GM12873 (cell line): ENCODE results near the gene RER1.

ENCODE experiments used
- TF ChIP-seq, protein P1 (sequence below): IDR thresholded peaks from 2 replicates; pipeline ENCODE4 v1.5.1; 2012; ENCODE audit warnings: low read depth, mild to moderate bottlenecking, moderate library complexity, low read length, control low read depth; ENCODE audit not compliant: insufficient read depth; ENCODE audit errors: missing control alignments

Gene RER1

GRCh38 chr1:2346691-2347408, 44.8 kb upstream of the RER1 start:
- TF ChIP-seq, protein P1, sequence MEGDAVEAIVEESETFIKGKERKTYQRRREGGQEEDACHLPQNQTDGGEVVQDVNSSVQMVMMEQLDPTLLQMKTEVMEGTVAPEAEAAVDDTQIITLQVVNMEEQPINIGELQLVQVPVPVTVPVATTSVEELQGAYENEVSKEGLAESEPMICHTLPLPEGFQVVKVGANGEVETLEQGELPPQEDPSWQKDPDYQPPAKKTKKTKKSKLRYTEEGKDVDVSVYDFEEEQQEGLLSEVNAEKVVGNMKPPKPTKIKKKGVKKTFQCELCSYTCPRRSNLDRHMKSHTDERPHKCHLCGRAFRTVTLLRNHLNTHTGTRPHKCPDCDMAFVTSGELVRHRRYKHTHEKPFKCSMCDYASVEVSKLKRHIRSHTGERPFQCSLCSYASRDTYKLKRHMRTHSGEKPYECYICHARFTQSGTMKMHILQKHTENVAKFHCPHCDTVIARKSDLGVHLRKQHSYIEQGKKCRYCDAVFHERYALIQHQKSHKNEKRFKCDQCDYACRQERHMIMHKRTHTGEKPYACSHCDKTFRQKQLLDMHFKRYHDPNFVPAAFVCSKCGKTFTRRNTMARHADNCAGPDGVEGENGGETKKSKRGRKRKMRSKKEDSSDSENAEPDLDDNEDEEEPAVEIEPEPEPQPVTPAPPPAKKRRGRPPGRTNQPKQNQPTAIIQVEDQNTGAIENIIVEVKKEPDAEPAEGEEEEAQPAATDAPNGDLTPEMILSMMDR = no peak

DNA sequence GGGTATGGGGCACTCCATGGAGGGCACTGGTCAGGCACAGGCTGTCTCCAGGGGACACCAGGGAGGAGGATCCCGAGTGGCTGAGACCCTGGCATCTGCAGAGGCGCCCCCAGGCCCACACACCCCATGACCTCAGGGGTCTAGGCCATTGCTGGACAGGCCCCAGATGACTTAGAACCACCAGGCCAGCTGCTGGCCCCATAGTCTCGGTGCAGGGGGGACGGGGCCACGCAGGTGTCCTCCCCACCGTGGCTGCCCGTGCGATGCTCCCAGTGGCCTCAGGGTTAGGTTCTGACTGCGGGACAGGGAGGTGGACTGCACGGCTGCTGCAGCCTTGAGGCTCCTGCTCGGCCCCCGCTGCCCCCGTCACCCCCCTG, 44.2 kb upstream of the RER1 start:
- TF ChIP-seq, protein P1 = no peak

- TF ChIP-seq, protein P1 = no peak
These were observed 43.7 kb upstream of the RER1 start for GRCh38 chr1:2347896-2348295.

DNA sequence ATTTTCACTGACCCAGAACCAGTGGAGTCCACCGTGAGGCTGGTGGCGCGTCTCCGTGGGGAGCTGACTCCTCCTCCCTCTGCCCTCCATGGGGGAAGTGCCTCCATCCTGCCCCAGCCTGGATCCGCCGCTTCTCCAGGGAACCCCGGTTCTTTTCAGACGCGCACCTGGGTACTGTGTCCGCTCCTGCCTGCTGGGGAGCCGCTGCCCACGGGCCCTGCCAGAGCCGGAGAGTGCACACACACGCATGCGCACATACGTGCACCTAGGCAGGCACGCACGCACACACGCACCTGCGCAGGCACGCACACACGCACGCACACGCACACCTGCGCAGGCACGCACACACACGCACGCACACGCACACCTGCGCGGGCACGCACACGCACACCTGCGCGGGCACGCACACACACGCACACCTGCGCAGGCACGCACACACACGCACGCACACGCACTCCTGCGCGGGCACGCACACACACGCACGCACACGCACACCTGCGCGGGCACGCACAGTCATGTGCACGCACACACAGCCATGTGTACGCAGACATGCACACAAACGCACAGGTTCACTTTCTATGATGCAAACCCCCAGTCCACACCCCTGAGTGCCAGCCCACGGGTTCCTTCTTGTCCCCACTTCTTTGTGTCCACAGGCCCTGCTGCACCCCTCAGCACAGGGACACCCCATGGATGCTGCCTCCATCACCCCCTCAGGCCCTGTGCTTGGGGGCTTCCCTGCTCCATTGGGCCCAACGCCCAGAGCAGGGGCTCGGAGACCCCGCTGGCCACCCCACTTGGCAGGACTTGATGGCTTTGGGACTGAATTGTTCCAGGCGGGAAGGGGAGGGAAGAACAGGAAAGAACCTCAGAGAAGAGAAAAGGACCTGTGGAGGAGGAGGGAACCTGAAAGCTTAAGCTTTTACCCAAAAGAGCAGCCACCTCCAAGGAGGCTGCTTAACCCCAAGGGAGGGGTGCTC, 43.0 kb upstream of the RER1 start:
- TF ChIP-seq, protein P1 = no peak

DNA sequence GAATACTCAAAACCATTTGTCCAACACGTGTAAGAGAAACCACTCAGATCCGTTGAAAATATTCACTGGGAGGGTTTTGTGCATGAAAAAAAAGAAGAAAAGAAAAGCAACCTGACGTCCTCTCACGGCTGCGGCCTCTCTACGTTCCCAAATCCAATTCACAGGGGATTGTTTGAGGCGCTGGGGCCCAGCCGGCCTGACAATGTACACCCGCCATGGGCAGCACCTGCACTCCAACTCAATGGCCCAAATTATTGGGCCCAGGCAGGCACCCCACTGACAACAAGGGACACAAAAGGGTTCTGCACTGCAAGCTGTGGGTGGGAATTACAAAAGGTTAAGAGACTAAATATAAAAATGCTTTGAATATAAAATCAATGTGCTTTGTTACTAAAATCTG, 41.8 kb upstream of the RER1 start:
- TF ChIP-seq, protein P1 = no peak

GRCh38 chr1:2350501-2350900, 41.1 kb upstream of the RER1 start:
- TF ChIP-seq, protein P1 = no peak
